ENCODE data around the gene TREX2. TPM values are rescaled to one million over a fixed set of nuclear protein-coding genes. Genes with fewer than 3 reads are reported as not detected.

The TREX2 gene
- total and polyA plus RNA-seq, 2 of the 8 experiments (the other 6 are each of a cell fraction or from before 2014, with no cell fraction given): 0.71 to 0.80 TPM

DNA sequence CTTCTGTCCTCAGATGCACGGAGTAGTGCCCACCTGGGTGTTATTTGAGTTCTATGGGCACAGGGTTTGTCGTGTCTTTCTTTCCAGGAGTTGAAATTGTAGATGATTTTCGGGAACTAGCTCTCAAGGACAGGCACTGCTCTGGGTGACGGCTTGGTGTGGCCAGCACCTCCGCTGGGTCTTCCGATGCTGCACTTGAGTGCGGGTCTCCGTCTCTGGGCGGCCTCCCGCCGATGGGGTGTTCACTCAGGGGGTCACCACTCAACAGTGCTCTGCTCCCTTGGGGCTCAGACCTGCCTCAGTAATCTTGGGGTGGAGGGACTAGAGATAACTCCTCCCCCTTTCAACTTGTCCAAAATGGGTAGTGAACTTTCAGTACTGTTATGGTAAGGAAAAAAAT is 32.1 kb downstream of the TREX2 start:
- H3K23ac ChIP-seq (ENCODE audit: insufficient read length): no peak overlapping the region
- POLR2A ChIA-PET (ENCODE audit: partially characterized antibody): no interaction called here
- peaks cover 8 to 25% (median 16%) of the 10 kb centered on the region in 4 experiments for H3K27me3 ChIP-seq (replicated peaks in 1 of 4; ENCODE audit: control insufficient read depth in 3 of 4, extremely low read depth in 1 of 4, insufficient read depth in 3 of 4, low read length in 3 of 4)
- H4K20me1 ChIP-seq (replicated peaks in 1 of 2; ENCODE audit: control insufficient read depth in 1 of 2, insufficient read depth in 2 of 2, low read length in 2 of 2): no peaks in the 10 kb centered on the region
- H3K9ac ChIP-seq (replicated peaks in 1 of 4; ENCODE audit: extremely low read depth in 1 of 4, low read depth in 3 of 4, low read length in 3 of 4): no peak overlapping the region
- H3K36me3 ChIP-seq (ENCODE audit: control insufficient read depth in 2 of 4, insufficient read depth in 4 of 4, low read length in 3 of 4): no peaks in the 10 kb centered on the region
- H3K4me3 ChIP-seq (ENCODE audit: extremely low read depth in 1 of 4, insufficient read depth in 2 of 4, low read depth in 3 of 4, low read length in 4 of 4): no peak overlapping the region
- no peaks in the 10 kb centered on the region for H3K79me2 ChIP-seq (ENCODE audit: control insufficient read depth in 1 of 2, insufficient read depth in 2 of 2, low read length in 2 of 2)
- no peak overlapping the region for H4K5ac ChIP-seq (ENCODE audit: insufficient read length, low read depth, low read length)
- TF ChIP-seq YY1 (IDR thresholded peaks at IDR 0.05; ENCODE audit: low read depth, low read length): no peak
- no peak for TF ChIP-seq JUN (IDR thresholded peaks at IDR 0.05; ENCODE audit: low read depth, low read length)
- TF ChIP-seq CHD1 (IDR thresholded peaks at IDR 0.05; ENCODE audit: low read depth, low read length): no peak
- TF ChIP-seq HDAC6 (IDR thresholded peaks at IDR 0.05; ENCODE audit: low read depth, low read length): no peak
- no peak overlapping the region for H2BK15ac ChIP-seq (ENCODE audit: low read length)
- no peak overlapping the region for H3K4ac ChIP-seq (replicated peaks; ENCODE audit: insufficient read length, low read depth, low read length)
- no peaks in the 10 kb centered on the region for H3K9me3 ChIP-seq (ENCODE audit: insufficient read depth in 2 of 2, low read depth in 1 of 2, low read length in 1 of 2)
- 0 out of 7 replicates have a peak, but pooled peaks cover 0 to 4% (median 1%) of the 10 kb centered on the region in 4 experiments for H3K4me1 ChIP-seq (replicated peaks in 1 of 4; ENCODE audit: control insufficient read depth in 3 of 4, insufficient read depth in 4 of 4, low read length in 3 of 4)
- no peak overlapping the region for H2BK20ac ChIP-seq (ENCODE audit: low read length)
- CTCF ChIA-PET (ENCODE audit: partially characterized antibody): interaction anchor here (1.0 to 1.7 kb wide), 5 partner anchors 9 to 93 kb away, joined by 3 to 5 read pairs (median 4); no protein-coding TSS in a partner anchor
- H3K27ac ChIP-seq (ENCODE audit: low read depth, low read length): no peak overlapping the region
- DNase-seq (ENCODE audit: low read depth in 1 of 2, low spot score in 2 of 2) (no peak), FAIRE-seq (no peak)
- H4K8ac ChIP-seq (ENCODE audit: extremely low read depth, insufficient read depth, low read length): no peak overlapping the region; the same call in 1 of the 2 replicates
- H2BK5ac ChIP-seq (ENCODE audit: low read depth, low read length): no peak overlapping the region
- H3K56ac ChIP-seq (replicated peaks; ENCODE audit: insufficient read length, low read depth, low read length): no peak overlapping the region
- H4K91ac ChIP-seq (replicated peaks; ENCODE audit: insufficient read length, low read length): no peak overlapping the region
- WGBS, 2 experiments (ENCODE audit: extremely low coverage in 1 of 2, insufficient coverage in 1 of 2, insufficient read length in 1 of 2, insufficient replicate concordance in 2 of 2, low coverage in 1 of 2, low lambda C conversion rate in 2 of 2, missing lambda C conversion rate in 1 of 2): 95% methylated on average over 8 of the region's 11 CpGs; no CpG with 5 or more reads in 1 of the 2 experiments
- no peak overlapping the region for H3K14ac ChIP-seq (ENCODE audit: insufficient read length)
- H3K18ac ChIP-seq (ENCODE audit: extremely low read depth, low read length): no peak overlapping the region
- no peaks in the 10 kb centered on the region for H3K79me1 ChIP-seq (ENCODE audit: low read depth, low read length)
- H2BK120ac ChIP-seq (replicated peaks; ENCODE audit: low read depth, low read length): no peak overlapping the region
- no peak overlapping the region for H3K4me2 ChIP-seq (ENCODE audit: insufficient read depth in 1 of 2, low read depth in 2 of 2, low read length in 2 of 2)
- no peak overlapping the region for H2AK5ac ChIP-seq (ENCODE audit: low read depth, low read length)
- peaks cover 3% of the 10 kb centered on the region; the same call in 1 of the 2 replicates for H3K23me2 ChIP-seq (ENCODE audit: low read depth, low read length)
- no peak overlapping the region for H2AFZ ChIP-seq (ENCODE audit: low read length)
- no peak overlapping the region for H2BK12ac ChIP-seq (ENCODE audit: low read depth, low read length)

All from H1 (cell line).